HTR-8/SVneo (cell line): Measurements from ENCODE around the gene RUVBL1.

Source experiments
- DNase-seq: peaks from one replicate; pipeline ENCODE4 v3.0.0; 2011; ENCODE audit warnings: low spot score, mixed read lengths; ENCODE audit not compliant: insufficient read length
- FAIRE-seq: peaks from 2 replicates; lab custom pipeline; 2011; peaks lifted over from hg19 to GRCh38; lab: Jason Lieb, UNC

Gene RUVBL1

GRCh38 chr3:128091586-128091985, 32.0 kb downstream of the RUVBL1 start:
- DNase-seq (no peak), FAIRE-seq (no peak)

- FAIRE-seq: no peak
- no peak for DNase-seq
Measured at GRCh38 chr3:128089135-128089534, 34.5 kb downstream of the RUVBL1 start.

- no peak for FAIRE-seq
Measured at GRCh38 chr3:128084675-128085021, 39.0 kb downstream of the RUVBL1 start.

GRCh38 chr3:128083980-128084674, 39.5 kb downstream of the RUVBL1 start:
- no peak for DNase-seq
- FAIRE-seq: no peak

More at GRCh38 chr3:128084675-128085021, 39.0 kb downstream of the RUVBL1 start:
- DNase-seq: no peak

- DNase-seq: no peak
- FAIRE-seq: no peak
Measured at GRCh38 chr3:128083396-128083795, 40.2 kb downstream of the RUVBL1 start.

GRCh38 chr3:128082546-128082945, 41.1 kb downstream of the RUVBL1 start:
- FAIRE-seq: no peak

GRCh38 chr3:128081846-128082245, 41.8 kb downstream of the RUVBL1 start:
- DNase-seq (no peak), FAIRE-seq (no peak)

More at GRCh38 chr3:128082546-128082945, 41.1 kb downstream of the RUVBL1 start:
- DNase-seq: no peak

GRCh38 chr3:128081226-128081625, 42.4 kb downstream of the RUVBL1 start:
- FAIRE-seq: no peak
- no peak for DNase-seq

GRCh38 chr3:128080323-128081080, 43.1 kb downstream of the RUVBL1 start:
- DNase-seq: peak; percentile 78
- peak; percentile 95 for FAIRE-seq

- no peak for FAIRE-seq
- DNase-seq: no peak
Measured at GRCh38 chr3:128079823-128080222, 43.8 kb downstream of the RUVBL1 start.

GRCh38 chr3:128078875-128079274, 44.7 kb downstream of the RUVBL1 start:
- FAIRE-seq: no peak
- DNase-seq: no peak

- FAIRE-seq (no peak), DNase-seq (no peak)
Measured at GRCh38 chr3:128078322-128078721, 45.3 kb downstream of the RUVBL1 start.

GRCh38 chr3:128077665-128078064, 45.9 kb downstream of the RUVBL1 start:
- FAIRE-seq (no peak), DNase-seq (no peak)

GRCh38 chr3:128077202-128077624, 46.4 kb downstream of the RUVBL1 start:
- no peak for DNase-seq
- no peak for FAIRE-seq

GRCh38 chr3:128076483-128077201, 47.0 kb downstream of the RUVBL1 start:
- FAIRE-seq: no peak
- no peak for DNase-seq

GRCh38 chr3:128075522-128076482, 47.8 kb downstream of the RUVBL1 start:
- DNase-seq (peak; percentile 54), FAIRE-seq (peak; percentile 65)

- DNase-seq (no peak), FAIRE-seq (no peak)
Measured at GRCh38 chr3:128074851-128075521, 48.6 kb downstream of the RUVBL1 start.

GRCh38 chr3:128073807-128074206, 49.8 kb downstream of the RUVBL1 start:
- no peak for DNase-seq
- FAIRE-seq: no peak

- FAIRE-seq: no peak
- no peak for DNase-seq
Measured at GRCh38 chr3:128073185-128073725, 50.4 kb downstream of the RUVBL1 start.
